ENCODE measurements around the gene TOMM6.

Gene TOMM6

GRCh38 chr6:41836022-41836659, 48.6 kb downstream of the TOMM6 start:
- TF ChIP-seq CTCF (IDR thresholded peaks at IDR 0.05; ENCODE audit: insufficient read depth, low read length) (no peak), POLR2AphosphoS5 (IDR thresholded peaks at IDR 0.05; ENCODE audit: low read depth) (no peak), GABPA (IDR thresholded peaks at IDR 0.05; ENCODE audit: low read depth) (no peak), REST (IDR thresholded peaks at IDR 0.05; ENCODE audit: insufficient replicate concordance, low read depth) (no peak), SPI1 (IDR thresholded peaks at IDR 0.05; ENCODE audit: borderline replicate concordance, low read depth) (no peak)
- H3K27me3 ChIP-seq (ENCODE audit: insufficient read depth, poor library complexity, severe bottlenecking), result no peaks in the 10 kb centered on the region
- DNase-seq (ENCODE audit: low read depth in 1 of 2, low spot score in 1 of 2), result no peak
- no peak overlapping the region for H3K4me3 ChIP-seq (replicated peaks; ENCODE audit: insufficient read depth, low read length)
- no peak overlapping the region for H3K27ac ChIP-seq (replicated peaks)

GRCh38 chr6:41836660-41837052, 49.2 kb downstream of the TOMM6 start:
- H3K27ac ChIP-seq (replicated peaks), result no peak overlapping the region
- DNase-seq (ENCODE audit: low read depth in 1 of 2, low spot score in 1 of 2), result no peak
- no peak for TF ChIP-seq GABPA (IDR thresholded peaks at IDR 0.05; ENCODE audit: low read depth)
- no peak for TF ChIP-seq REST (IDR thresholded peaks at IDR 0.05; ENCODE audit: insufficient replicate concordance, low read depth)
- no peak for TF ChIP-seq CTCF (IDR thresholded peaks at IDR 0.05; ENCODE audit: insufficient read depth, low read length)
- TF ChIP-seq POLR2AphosphoS5 (IDR thresholded peaks at IDR 0.05; ENCODE audit: low read depth), result no peak
- no peak for TF ChIP-seq SPI1 (IDR thresholded peaks at IDR 0.05; ENCODE audit: borderline replicate concordance, low read depth)
- no peak overlapping the region for H3K4me3 ChIP-seq (replicated peaks; ENCODE audit: insufficient read depth, low read length)
- no peaks in the 10 kb centered on the region for H3K27me3 ChIP-seq (ENCODE audit: insufficient read depth, poor library complexity, severe bottlenecking)
